ENCODE measurements around the gene WSCD2. TPM values are rescaled to one million over a fixed set of nuclear protein-coding genes. Genes with fewer than 3 reads are reported as not detected.

The WSCD2 gene
- polyA plus RNA-seq, 3 donors: not detected

- Histone ChIP-seq H3K4me2 (replicated peaks; ENCODE audit: extremely low read depth, low read length, poor library complexity, severe bottlenecking) (no peak overlapping the region), H3K79me2 (ENCODE audit: insufficient read depth, low read length) (no peaks in the 10 kb centered on the region), H3K9ac (ENCODE audit: insufficient read depth, low read length, poor library complexity, severe bottlenecking) (no peak overlapping the region), H2AFZ (ENCODE audit: insufficient read depth, low read depth, low read length, poor library complexity, severe bottlenecking) (no peak overlapping the region), H3K4me1 (ENCODE audit: control insufficient read depth in 1 of 2, insufficient read depth in 2 of 2, low read length in 2 of 2) (no peaks in the 10 kb centered on the region), H4K20me1 (ENCODE audit: insufficient read depth, low read length) (no peaks in the 10 kb centered on the region), H3K9me3 (replicated peaks in 1 of 2; ENCODE audit: control insufficient read depth in 1 of 2, insufficient read depth in 1 of 2, low read length in 2 of 2) (no peaks in the 10 kb centered on the region), H3K27me3 (ENCODE audit: control insufficient read depth in 2 of 2, insufficient read depth in 2 of 2, low read length in 2 of 2) (peaks cover 0 to 3% of the 10 kb centered on the region in 2 donors), H3K4me3 (replicated peaks in 1 of 3; ENCODE audit: low read depth in 2 of 3, low read length in 3 of 3) (no peak overlapping the region), H3K27ac (ENCODE audit: low read depth in 1 of 2, low read length in 2 of 2) (no peak overlapping the region), H3K36me3 (replicated peaks in 1 of 2; ENCODE audit: control insufficient read depth in 1 of 2, insufficient read depth in 2 of 2, low read length in 2 of 2) (no peaks in the 10 kb centered on the region)
- DNase-seq: no peak
- Mint-ChIP-seq H3K27me3 (ENCODE audit: low read depth in 3 of 3) (peaks cover 7 to 13% (median 12%) of the 10 kb centered on the region in 3 donors), H3K4me3 (no peak overlapping the region), H3K27ac (no peak overlapping the region), H3K9me3 (peaks cover 0 to 2% (median 0%) of the 10 kb centered on the region in 7 donors), H3K4me1 (no peaks in the 10 kb centered on the region), H3K36me3 (no peaks in the 10 kb centered on the region)
- WGBS (ENCODE audit: insufficient coverage): 100% methylated on average over 1 of the region's 4 CpGs
- TF ChIP-seq CTCF (IDR thresholded peaks at IDR 0.05): no peak
- intact Hi-C loops (cut with micrococcal nuclease): no loop called here
Measured at GRCh38 chr12:108173160-108173559, 44.1 kb downstream of the WSCD2 start.

GRCh38 chr12:108173892-108174291 lies 44.8 kb downstream of the WSCD2 start:
- Mint-ChIP-seq H3K4me1 (no peaks in the 10 kb centered on the region), H3K4me3 (no peak overlapping the region), H3K9me3 (peaks cover 0 to 2% (median 0%) of the 10 kb centered on the region in 7 donors), H3K27ac (no peak overlapping the region), H3K27me3 (ENCODE audit: low read depth in 3 of 3) (peaks cover 7 to 12% (median 12%) of the 10 kb centered on the region in 3 donors), H3K36me3 (no peaks in the 10 kb centered on the region)
- no peaks in the 10 kb centered on the region for H3K79me2 ChIP-seq (ENCODE audit: insufficient read depth, low read length)
- 80% methylated on average over 1 of the region's 6 CpGs for WGBS (ENCODE audit: insufficient coverage)
- no peak overlapping the region for H3K9ac ChIP-seq (ENCODE audit: insufficient read depth, low read length, poor library complexity, severe bottlenecking)
- intact Hi-C loops (cut with micrococcal nuclease): no loop called here
- peaks cover 0 to 3% of the 10 kb centered on the region in 2 donors for H3K27me3 ChIP-seq (ENCODE audit: control insufficient read depth in 2 of 2, insufficient read depth in 2 of 2, low read length in 2 of 2)
- DNase-seq: no peak
- no peak for TF ChIP-seq CTCF (IDR thresholded peaks at IDR 0.05)
- no peak overlapping the region for H3K27ac ChIP-seq (ENCODE audit: low read depth in 1 of 2, low read length in 2 of 2)
- H3K4me1 ChIP-seq (ENCODE audit: control insufficient read depth in 1 of 2, insufficient read depth in 2 of 2, low read length in 2 of 2): no peaks in the 10 kb centered on the region
- no peaks in the 10 kb centered on the region for H3K36me3 ChIP-seq (replicated peaks in 1 of 2; ENCODE audit: control insufficient read depth in 1 of 2, insufficient read depth in 2 of 2, low read length in 2 of 2)
- H3K9me3 ChIP-seq (replicated peaks in 1 of 2; ENCODE audit: control insufficient read depth in 1 of 2, insufficient read depth in 1 of 2, low read length in 2 of 2): no peaks in the 10 kb centered on the region
- H3K4me3 ChIP-seq (replicated peaks in 1 of 3; ENCODE audit: low read depth in 2 of 3, low read length in 3 of 3): no peak overlapping the region
- H3K4me2 ChIP-seq (replicated peaks; ENCODE audit: extremely low read depth, low read length, poor library complexity, severe bottlenecking): no peak overlapping the region
- no peaks in the 10 kb centered on the region for H4K20me1 ChIP-seq (ENCODE audit: insufficient read depth, low read length)
- no peak overlapping the region for H2AFZ ChIP-seq (ENCODE audit: insufficient read depth, low read depth, low read length, poor library complexity, severe bottlenecking)
